NT2/D1 (cell line): ENCODE measurements around the gene OR6B2.

Experiments used
- SUZ12 ChIP-seq: IDR thresholded peaks from 2 replicates; pipeline ENCODE4 v1.6.1; 2011; ENCODE audit not compliant: insufficient read length, insufficient read depth; ENCODE audit errors: extremely low read depth
- YY1 ChIP-seq: IDR thresholded peaks from 2 replicates; pipeline ENCODE4 v1.6.1; 2011; ENCODE audit not compliant: insufficient read length, insufficient read depth
- ZNF274 ChIP-seq: IDR thresholded peaks from 2 replicates; pipeline ENCODE4 v1.6.1; 2011; ENCODE audit warnings: mild to moderate bottlenecking, low read depth, low read length

DNA sequence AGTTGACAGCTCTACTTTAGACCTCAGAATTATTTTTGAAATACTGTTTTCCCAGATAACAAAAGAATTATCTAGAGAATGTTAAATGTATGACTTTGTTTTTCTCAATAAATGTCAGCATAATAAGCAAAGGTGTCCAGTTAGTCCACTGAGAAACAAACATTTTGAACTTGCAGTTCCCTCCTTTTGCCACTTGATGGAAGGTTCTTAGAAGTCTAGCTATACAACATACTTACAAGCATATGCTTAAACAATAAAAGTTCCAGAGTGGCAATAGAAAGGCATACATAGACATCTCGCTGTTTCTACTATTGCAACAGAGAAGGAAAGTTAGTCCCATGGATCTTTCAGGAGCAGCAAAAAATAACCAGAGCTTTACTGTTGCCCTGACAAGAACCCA lies 16.9 kb downstream of the OR6B2 start:
- TF ChIP-seq ZNF274 (no peak), YY1 (no peak), SUZ12 (no peak)
